ENCODE data around the gene OR52N1. TPM values are rescaled to one million over a fixed set of nuclear protein-coding genes. Genes with fewer than 3 reads are reported as not detected.

OR52N1 gene
- total and polyA plus RNA-seq, 2 donors (not counting 3 experiments of a cell fraction or from before 2014, with no cell fraction given), result not detected

DNA sequence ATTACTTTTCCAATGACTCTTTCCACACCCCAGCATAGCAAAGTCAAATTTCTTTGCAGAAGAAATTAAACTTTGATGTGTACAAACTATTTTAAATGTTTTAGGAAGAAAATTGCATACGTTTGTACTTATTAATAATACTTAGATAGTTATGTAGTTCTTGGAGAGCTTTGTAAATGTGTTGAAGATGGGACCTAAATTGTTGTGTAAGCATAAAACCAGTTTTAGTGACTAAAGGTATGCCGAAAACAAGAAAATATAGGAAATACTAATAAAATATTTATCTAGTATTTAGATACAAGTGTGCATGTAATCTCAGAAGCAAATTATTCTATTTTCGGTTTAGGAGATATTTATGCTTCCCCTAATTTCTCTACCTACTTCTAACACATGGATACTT lies 41.2 kb downstream of the OR52N1 start:
- H3K27me3 ChIP-seq (ENCODE audit: control insufficient read depth in 2 of 2, insufficient read depth in 2 of 2, low read length in 2 of 2), result peaks cover 3 to 5% of the 10 kb centered on the region in 2 experiments
- H3K36me3 ChIP-seq (ENCODE audit: control insufficient read depth in 2 of 2, extremely low read depth in 1 of 2, insufficient read depth in 2 of 2, low read length in 2 of 2), result no peaks in the 10 kb centered on the region
- no peaks in the 10 kb centered on the region for H3K9me3 ChIP-seq (replicated peaks; ENCODE audit: control insufficient read depth, insufficient read depth, low read length)
- H3K27ac ChIP-seq (ENCODE audit: insufficient read depth, low read depth, low read length), result no peak overlapping the region
- no peak overlapping the region for H2AFZ ChIP-seq (ENCODE audit: low read depth, low read length)
- POLR2A ChIA-PET, result no interaction called here
- H3K9ac ChIP-seq (replicated peaks; ENCODE audit: extremely low read depth, insufficient read depth, low read length), result no peak overlapping the region
- no peaks in the 10 kb centered on the region for H3K9me1 ChIP-seq (replicated peaks; ENCODE audit: control insufficient read depth, extremely low read depth, insufficient read depth, low read length)
- no TSS peak for BruUV-seq (replicated peaks)
- H3K79me2 ChIP-seq (ENCODE audit: control insufficient read depth, insufficient read depth, low read length), result no peaks in the 10 kb centered on the region
- dilution Hi-C loops (cut with MboI; ENCODE audit: extremely low pct_ligation_motif_present, low sequenced_read_pairs) (no loop called here), intact Hi-C loops (cut with micrococcal nuclease) (no loop called here)
- no peak overlapping the region for H3K4me2 ChIP-seq (ENCODE audit: insufficient read depth, low read length)
- no peaks in the 10 kb centered on the region for H4K20me1 ChIP-seq (replicated peaks; ENCODE audit: control insufficient read depth, extremely low read depth, insufficient read depth, low read length)
- no peak for DNase-seq (ENCODE audit: low read depth, low spot score)
- CTCF ChIA-PET, result no interaction called here
- H3K4me3 ChIP-seq (replicated peaks in 1 of 3; ENCODE audit: insufficient read depth in 1 of 3, low read depth in 1 of 3, low read length in 3 of 3), result no peak overlapping the region
- H3K4me1 ChIP-seq (ENCODE audit: control insufficient read depth, extremely low read depth, insufficient read depth, low read length), result no peaks in the 10 kb centered on the region
- FAIRE-seq, result no peak
- TF ChIP-seq POLR2AphosphoS5 (IDR thresholded peaks at IDR 0.05; ENCODE audit: insufficient read depth, low read depth, low read length) (no peak), GATA2 (IDR thresholded peaks at IDR 0.05; ENCODE audit: insufficient read depth, insufficient read length, low read depth, low read length) (no peak), MYC (IDR thresholded peaks at IDR 0.05; ENCODE audit: low read depth, low read length) (no peak), EZH2 (IDR thresholded peaks at IDR 0.05; ENCODE audit: borderline replicate concordance, low read depth, low read length, severe bottlenecking) (no peak), FOS (IDR thresholded peaks at IDR 0.05; ENCODE audit: borderline replicate concordance, insufficient read depth, low read length) (no peak), POLR2A (IDR thresholded peaks at IDR 0.05; ENCODE audit: low read depth, low read length) (no peak), JUN (IDR thresholded peaks at IDR 0.05; ENCODE audit: borderline replicate concordance, insufficient read depth, insufficient read length, low read depth) (no peak)
- TF ChIP-seq, protein P1, sequence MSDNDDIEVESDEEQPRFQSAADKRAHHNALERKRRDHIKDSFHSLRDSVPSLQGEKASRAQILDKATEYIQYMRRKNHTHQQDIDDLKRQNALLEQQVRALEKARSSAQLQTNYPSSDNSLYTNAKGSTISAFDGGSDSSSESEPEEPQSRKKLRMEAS (IDR thresholded peaks at IDR 0.05; ENCODE audit: insufficient read depth, insufficient read length), result no peak
- TF ChIP-seq, protein P2, sequence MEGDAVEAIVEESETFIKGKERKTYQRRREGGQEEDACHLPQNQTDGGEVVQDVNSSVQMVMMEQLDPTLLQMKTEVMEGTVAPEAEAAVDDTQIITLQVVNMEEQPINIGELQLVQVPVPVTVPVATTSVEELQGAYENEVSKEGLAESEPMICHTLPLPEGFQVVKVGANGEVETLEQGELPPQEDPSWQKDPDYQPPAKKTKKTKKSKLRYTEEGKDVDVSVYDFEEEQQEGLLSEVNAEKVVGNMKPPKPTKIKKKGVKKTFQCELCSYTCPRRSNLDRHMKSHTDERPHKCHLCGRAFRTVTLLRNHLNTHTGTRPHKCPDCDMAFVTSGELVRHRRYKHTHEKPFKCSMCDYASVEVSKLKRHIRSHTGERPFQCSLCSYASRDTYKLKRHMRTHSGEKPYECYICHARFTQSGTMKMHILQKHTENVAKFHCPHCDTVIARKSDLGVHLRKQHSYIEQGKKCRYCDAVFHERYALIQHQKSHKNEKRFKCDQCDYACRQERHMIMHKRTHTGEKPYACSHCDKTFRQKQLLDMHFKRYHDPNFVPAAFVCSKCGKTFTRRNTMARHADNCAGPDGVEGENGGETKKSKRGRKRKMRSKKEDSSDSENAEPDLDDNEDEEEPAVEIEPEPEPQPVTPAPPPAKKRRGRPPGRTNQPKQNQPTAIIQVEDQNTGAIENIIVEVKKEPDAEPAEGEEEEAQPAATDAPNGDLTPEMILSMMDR (IDR thresholded peaks at IDR 0.05; ENCODE audit: extremely low read depth in 1 of 2, insufficient read depth in 1 of 2, low read depth in 1 of 2, low read length in 2 of 2), result no peak
